ENCODE data around the gene ABLIM1.

DNA sequence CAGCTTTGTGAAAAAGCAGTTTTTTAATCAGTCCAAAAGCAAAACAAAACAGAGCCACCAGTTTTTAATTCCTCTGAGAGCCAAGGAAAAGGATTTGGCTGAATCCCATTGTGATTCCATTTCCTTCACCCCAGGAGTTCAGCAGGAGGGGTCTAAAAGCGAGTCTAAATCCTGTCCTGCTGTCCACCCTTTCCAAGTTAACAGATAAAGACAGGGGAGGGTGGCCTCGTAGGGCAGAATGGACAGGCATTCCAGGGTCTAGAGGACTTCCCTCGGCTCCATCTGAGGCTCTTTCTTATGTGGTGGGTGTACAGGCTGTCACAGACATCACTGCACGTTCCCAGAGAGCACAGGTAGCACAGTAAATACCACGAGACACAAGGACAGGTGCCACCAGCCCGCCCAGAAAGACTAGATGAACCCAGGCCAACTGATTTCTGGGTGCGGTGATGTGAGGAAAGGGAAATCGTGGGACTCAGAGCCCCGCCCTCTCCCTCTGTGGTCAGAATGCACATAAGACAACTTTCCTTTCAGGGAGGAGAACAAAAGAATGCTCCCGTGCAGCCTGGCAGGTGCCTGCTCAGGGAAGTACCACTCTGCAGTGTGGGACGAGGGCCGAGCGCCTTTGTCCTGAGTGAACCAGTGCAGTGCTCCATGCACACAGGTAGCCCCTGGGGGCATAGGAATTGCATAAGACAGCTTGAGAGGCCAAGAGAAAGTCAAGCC is 119.7 kb downstream of the ABLIM1 start:
- TF ChIP-seq POLR2A (IDR thresholded peaks at IDR 0.05) (no peak), EP300 (IDR thresholded peaks at IDR 0.05) (no peak)
- TF ChIP-seq, protein P1, sequence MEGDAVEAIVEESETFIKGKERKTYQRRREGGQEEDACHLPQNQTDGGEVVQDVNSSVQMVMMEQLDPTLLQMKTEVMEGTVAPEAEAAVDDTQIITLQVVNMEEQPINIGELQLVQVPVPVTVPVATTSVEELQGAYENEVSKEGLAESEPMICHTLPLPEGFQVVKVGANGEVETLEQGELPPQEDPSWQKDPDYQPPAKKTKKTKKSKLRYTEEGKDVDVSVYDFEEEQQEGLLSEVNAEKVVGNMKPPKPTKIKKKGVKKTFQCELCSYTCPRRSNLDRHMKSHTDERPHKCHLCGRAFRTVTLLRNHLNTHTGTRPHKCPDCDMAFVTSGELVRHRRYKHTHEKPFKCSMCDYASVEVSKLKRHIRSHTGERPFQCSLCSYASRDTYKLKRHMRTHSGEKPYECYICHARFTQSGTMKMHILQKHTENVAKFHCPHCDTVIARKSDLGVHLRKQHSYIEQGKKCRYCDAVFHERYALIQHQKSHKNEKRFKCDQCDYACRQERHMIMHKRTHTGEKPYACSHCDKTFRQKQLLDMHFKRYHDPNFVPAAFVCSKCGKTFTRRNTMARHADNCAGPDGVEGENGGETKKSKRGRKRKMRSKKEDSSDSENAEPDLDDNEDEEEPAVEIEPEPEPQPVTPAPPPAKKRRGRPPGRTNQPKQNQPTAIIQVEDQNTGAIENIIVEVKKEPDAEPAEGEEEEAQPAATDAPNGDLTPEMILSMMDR (IDR thresholded peaks at IDR 0.05), result no peak
